ENCODE data around the gene ACTR1B.
"Not testable (repeated sequence)": the region's sequence is repeated elsewhere in the genome, so short reads cannot be mapped to it uniquely, and the experiment has no call there.

Gene ACTR1B

GRCh38 chr2:97615746-97616145 lies 48.1 kb downstream of the ACTR1B start:
- not testable (repeated sequence) for DNase-seq (ENCODE audit: low read depth in 3 of 3)

GRCh38 chr2:97611895-97612294 lies 51.9 kb downstream of the ACTR1B start:
- not testable (repeated sequence) for DNase-seq (ENCODE audit: low read depth in 3 of 3)

- not testable (repeated sequence) for DNase-seq (ENCODE audit: low read depth in 3 of 3)
These were observed 55.1 kb downstream of the ACTR1B start for GRCh38 chr2:97608745-97609144.
